ENCODE data around the gene UGT1A9. TPM values are rescaled to one million over a fixed set of nuclear protein-coding genes. Genes with fewer than 3 reads are reported as not detected.

Gene UGT1A9
- total RNA-seq, 1 donor from 2014 or later = not detected

- Mint-ChIP-seq H3K27me3 (ENCODE audit: insufficient read depth, low read depth) (peaks cover 2% of the 10 kb centered on the region), H3K4me1 (peaks cover 19% of the 10 kb centered on the region), H3K4me3 (no peak overlapping the region), H3K36me3 (peaks cover 3% of the 10 kb centered on the region), H3K27ac (no peak overlapping the region), H3K9me3 (peaks cover 21% of the 10 kb centered on the region)
- no peaks in the 10 kb centered on the region for H3K36me3 ChIP-seq
- H3K4me1 ChIP-seq = no peaks in the 10 kb centered on the region
- no peaks in the 10 kb centered on the region for H3K9me3 ChIP-seq (ENCODE audit: low read depth)
- H4K20me1 ChIP-seq (ENCODE audit: low read depth) = no peaks in the 10 kb centered on the region
- no peaks in the 10 kb centered on the region for H3F3A ChIP-seq (ENCODE audit: low read depth)
- no peak overlapping the region for H3K9ac ChIP-seq
- no peak for DNase-seq (ENCODE audit: low spot score)
- no peaks in the 10 kb centered on the region for H3K27me3 ChIP-seq
- H3K4me3 ChIP-seq = no peak overlapping the region
- H2AFZ ChIP-seq (replicated peaks) = no peak overlapping the region
- H3K27ac ChIP-seq = no peak overlapping the region
- no peaks in the 10 kb centered on the region for H3K79me2 ChIP-seq (ENCODE audit: low read depth)
- no peak overlapping the region for H3K4me2 ChIP-seq
- no peak for TF ChIP-seq CTCF (IDR thresholded peaks at IDR 0.05)
- no peak for TF ChIP-seq EZH2 (IDR thresholded peaks at IDR 0.05)
- TF ChIP-seq EZH2phosphoT487 (IDR thresholded peaks at IDR 0.05) = no peak
Observed at GRCh38 chr2:233764264-233764663, 92.6 kb downstream of the UGT1A9 start.

- Histone ChIP-seq H3K4me2 (no peak overlapping the region), H3K79me2 (ENCODE audit: low read depth) (no peaks in the 10 kb centered on the region), H3K36me3 (no peaks in the 10 kb centered on the region), H3K27ac (no peak overlapping the region), H2AFZ (replicated peaks) (no peak overlapping the region), H3F3A (ENCODE audit: low read depth) (no peaks in the 10 kb centered on the region), H3K9ac (no peak overlapping the region), H4K20me1 (ENCODE audit: low read depth) (no peaks in the 10 kb centered on the region), H3K4me1 (no peaks in the 10 kb centered on the region), H3K9me3 (ENCODE audit: low read depth) (no peaks in the 10 kb centered on the region), H3K27me3 (no peaks in the 10 kb centered on the region), H3K4me3 (no peak overlapping the region)
- Mint-ChIP-seq H3K9me3 (peaks cover 23% of the 10 kb centered on the region), H3K4me1 (peaks cover 16% of the 10 kb centered on the region), H3K27me3 (ENCODE audit: insufficient read depth, low read depth) (peaks cover 2% of the 10 kb centered on the region), H3K36me3 (peaks cover 3% of the 10 kb centered on the region), H3K4me3 (no peak overlapping the region), H3K27ac (no peak overlapping the region)
- no peak for DNase-seq (ENCODE audit: low spot score)
- TF ChIP-seq EZH2phosphoT487 (IDR thresholded peaks at IDR 0.05) (no peak), EZH2 (IDR thresholded peaks at IDR 0.05) (no peak), CTCF (IDR thresholded peaks at IDR 0.05) (no peak)
Observed at GRCh38 chr2:233764761-233765160, 93.1 kb downstream of the UGT1A9 start.

- H3K27ac Mint-ChIP-seq = no peak overlapping the region
Observed at GRCh38 chr2:233766416-233766815, 94.7 kb downstream of the UGT1A9 start.

More at GRCh38 chr2:233766416-233766815, 94.7 kb downstream of the UGT1A9 start:
- peaks cover 14% of the 10 kb centered on the region for H3K4me1 Mint-ChIP-seq
- H3K4me3 ChIP-seq = no peak overlapping the region
- peaks cover 30% of the 10 kb centered on the region for H3K9me3 Mint-ChIP-seq
- H3K9me3 ChIP-seq (ENCODE audit: low read depth) = no peaks in the 10 kb centered on the region
- H3K27me3 Mint-ChIP-seq (ENCODE audit: insufficient read depth, low read depth) = peaks cover 3% of the 10 kb centered on the region
- no peaks in the 10 kb centered on the region for H3K79me2 ChIP-seq (ENCODE audit: low read depth)
- H3K36me3 ChIP-seq = no peaks in the 10 kb centered on the region
- no peak overlapping the region for H3K9ac ChIP-seq
- H3K27me3 ChIP-seq = no peaks in the 10 kb centered on the region
- no peaks in the 10 kb centered on the region for H3F3A ChIP-seq (ENCODE audit: low read depth)
- no peak for DNase-seq (ENCODE audit: low spot score)
- H3K4me1 ChIP-seq = no peaks in the 10 kb centered on the region
- H4K20me1 ChIP-seq (ENCODE audit: low read depth) = no peaks in the 10 kb centered on the region
- no peak overlapping the region for H3K4me2 ChIP-seq
- TF ChIP-seq EZH2phosphoT487 (IDR thresholded peaks at IDR 0.05) (no peak), EZH2 (IDR thresholded peaks at IDR 0.05) (no peak), CTCF (IDR thresholded peaks at IDR 0.05) (no peak)
- H2AFZ ChIP-seq (replicated peaks) = no peak overlapping the region
- no peak overlapping the region for H3K27ac ChIP-seq
- H3K36me3 Mint-ChIP-seq = peaks cover 5% of the 10 kb centered on the region
- no peak overlapping the region for H3K4me3 Mint-ChIP-seq
